ENCODE results near the gene GRIK1. TPM values are rescaled to one million over a fixed set of nuclear protein-coding genes. Genes with fewer than 3 reads are reported as not detected.

The GRIK1 gene
- total and polyA plus RNA-seq, 2 experiments from 2014 or later, result 0.05 TPM; not detected in 1

DNA sequence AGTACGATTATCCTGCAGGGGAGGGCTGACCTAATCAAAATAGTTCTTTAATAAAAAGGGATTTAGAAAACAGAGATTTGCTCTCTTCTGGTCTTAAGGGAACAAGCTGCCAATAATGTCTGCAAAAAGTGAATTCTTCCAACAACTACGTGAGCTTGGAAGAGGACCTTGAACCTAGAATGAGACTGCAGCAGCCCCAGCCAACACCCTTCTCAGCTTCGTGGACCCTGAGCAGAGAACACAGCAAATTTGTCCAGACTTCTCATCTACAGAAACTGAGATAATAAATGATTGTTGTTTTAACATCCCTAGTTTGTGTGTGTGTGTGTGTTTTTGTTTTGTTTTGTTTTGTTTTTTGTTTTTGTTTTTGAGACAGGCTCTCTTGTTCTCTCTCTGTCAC is 309.4 kb downstream of the GRIK1 start:
- H3K27me3 ChIP-seq, result no peaks in the 10 kb centered on the region
- H3K4me1 ChIP-seq (ENCODE audit: low read depth), result peaks cover 6% of the 10 kb centered on the region
- no peak for DNase-seq (ENCODE audit: low read depth in 1 of 2, low spot score in 1 of 2)
- no peaks in the 10 kb centered on the region for H3K36me3 ChIP-seq
- H3K4me3 ChIP-seq, result no peak overlapping the region
- no peaks in the 10 kb centered on the region for H3K9me3 ChIP-seq (ENCODE audit: low read depth)
- TF ChIP-seq CTCF (IDR thresholded peaks at IDR 0.05; ENCODE audit: low read depth, low read length), result no peak
- H3K27ac ChIP-seq, result no peak overlapping the region

GRCh38 chr21:29627905-29628304 is 311.9 kb downstream of the GRIK1 start:
- Histone ChIP-seq H3K4me1 (ENCODE audit: low read depth) (no peaks in the 10 kb centered on the region), H3K4me3 (no peak overlapping the region), H3K27me3 (no peaks in the 10 kb centered on the region), H3K27ac (no peak overlapping the region), H3K36me3 (no peaks in the 10 kb centered on the region), H3K9me3 (ENCODE audit: low read depth) (no peaks in the 10 kb centered on the region)
- no peak for TF ChIP-seq CTCF (IDR thresholded peaks at IDR 0.05; ENCODE audit: low read depth, low read length)
- DNase-seq (ENCODE audit: low read depth in 1 of 2, low spot score in 1 of 2), result no peak

DNA sequence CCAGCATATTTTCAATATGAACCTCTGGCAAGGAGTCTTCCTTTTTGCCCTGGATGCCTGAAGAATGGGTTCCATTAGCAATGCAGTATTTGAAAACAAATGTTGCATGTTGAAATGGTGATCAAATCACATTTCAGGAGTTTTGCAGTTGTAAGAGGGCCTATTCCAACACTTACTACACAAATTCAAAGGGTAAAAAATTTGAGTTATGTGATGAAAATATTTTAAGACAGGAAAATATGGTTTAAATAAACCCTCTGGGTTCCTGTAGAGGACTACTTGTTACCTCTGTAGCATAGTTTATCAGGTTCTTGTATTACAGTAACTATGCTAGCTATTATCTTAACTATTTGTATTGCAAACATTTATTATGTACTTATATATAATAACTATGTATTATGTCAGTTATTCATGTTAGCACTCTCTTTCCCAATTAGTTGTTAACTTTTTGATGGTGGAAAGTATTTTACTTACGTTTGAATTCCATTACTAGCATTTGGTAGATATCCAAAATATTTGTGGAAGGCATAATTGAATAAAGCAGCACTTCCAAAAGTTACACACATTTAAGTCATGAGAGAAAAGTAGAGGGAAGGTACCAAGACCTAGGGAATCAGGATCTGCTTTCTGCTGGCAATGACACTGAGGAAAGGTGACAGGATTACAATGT is 312.9 kb downstream of the GRIK1 start:
- no peaks in the 10 kb centered on the region for H3K36me3 ChIP-seq
- no peak for DNase-seq (ENCODE audit: low read depth in 1 of 2, low spot score in 1 of 2)
- no peak overlapping the region for H3K27ac ChIP-seq
- H3K4me1 ChIP-seq (ENCODE audit: low read depth), result no peaks in the 10 kb centered on the region
- no peaks in the 10 kb centered on the region for H3K9me3 ChIP-seq (ENCODE audit: low read depth)
- H3K27me3 ChIP-seq, result no peaks in the 10 kb centered on the region
- no peak overlapping the region for H3K4me3 ChIP-seq
- TF ChIP-seq CTCF (IDR thresholded peaks at IDR 0.05; ENCODE audit: low read depth, low read length), result no peak

- Histone ChIP-seq H3K4me1 (ENCODE audit: low read depth) (no peaks in the 10 kb centered on the region), H3K4me3 (no peak overlapping the region), H3K9me3 (ENCODE audit: low read depth) (no peaks in the 10 kb centered on the region), H3K36me3 (no peaks in the 10 kb centered on the region), H3K27me3 (no peaks in the 10 kb centered on the region), H3K27ac (no peak overlapping the region)
- DNase-seq (ENCODE audit: low read depth in 1 of 2, low spot score in 1 of 2), result no peak
- TF ChIP-seq CTCF (IDR thresholded peaks at IDR 0.05; ENCODE audit: low read depth, low read length), result no peak
Measured at GRCh38 chr21:29625990-29626389, 313.8 kb downstream of the GRIK1 start.

DNA sequence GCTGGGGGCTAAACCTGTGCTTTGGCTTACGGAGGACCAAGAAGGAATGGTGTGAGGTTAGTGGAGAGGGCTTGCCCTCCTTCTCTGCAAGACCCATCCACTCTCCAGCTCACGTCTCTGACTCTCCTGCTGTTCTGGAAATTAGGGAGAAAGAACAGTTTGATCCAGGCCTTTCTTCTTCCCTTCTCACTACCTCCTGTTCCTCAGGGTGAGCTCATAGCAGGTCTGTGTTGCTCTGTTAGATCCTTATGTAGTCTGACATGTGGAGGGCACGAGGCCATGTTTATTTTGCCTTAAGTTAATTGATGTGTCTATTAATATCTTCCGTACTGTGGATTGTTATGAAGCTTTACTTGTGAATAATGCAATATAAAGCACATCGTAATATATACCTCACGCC is 315.0 kb downstream of the GRIK1 start:
- no peaks in the 10 kb centered on the region for H3K27me3 ChIP-seq
- no peak overlapping the region for H3K4me3 ChIP-seq
- H3K9me3 ChIP-seq (ENCODE audit: low read depth), result no peaks in the 10 kb centered on the region
- H3K4me1 ChIP-seq (ENCODE audit: low read depth), result no peaks in the 10 kb centered on the region
- H3K36me3 ChIP-seq, result no peaks in the 10 kb centered on the region
- no peak overlapping the region for H3K27ac ChIP-seq
- no peak for DNase-seq (ENCODE audit: low read depth in 1 of 2, low spot score in 1 of 2)
- TF ChIP-seq CTCF (IDR thresholded peaks at IDR 0.05; ENCODE audit: low read depth, low read length), result no peak

Data from cardiac muscle cell (in vitro differentiated cells and primary cell).